ENCODE data around the gene PTPN1. TPM values are rescaled to one million over a fixed set of nuclear protein-coding genes. Genes with fewer than 3 reads are reported as not detected.

Gene PTPN1
- total and polyA plus RNA-seq, 2 donors (not counting 3 experiments of a cell fraction or from before 2014, with no cell fraction given), result 41.1 to 64.3 TPM

DNA sequence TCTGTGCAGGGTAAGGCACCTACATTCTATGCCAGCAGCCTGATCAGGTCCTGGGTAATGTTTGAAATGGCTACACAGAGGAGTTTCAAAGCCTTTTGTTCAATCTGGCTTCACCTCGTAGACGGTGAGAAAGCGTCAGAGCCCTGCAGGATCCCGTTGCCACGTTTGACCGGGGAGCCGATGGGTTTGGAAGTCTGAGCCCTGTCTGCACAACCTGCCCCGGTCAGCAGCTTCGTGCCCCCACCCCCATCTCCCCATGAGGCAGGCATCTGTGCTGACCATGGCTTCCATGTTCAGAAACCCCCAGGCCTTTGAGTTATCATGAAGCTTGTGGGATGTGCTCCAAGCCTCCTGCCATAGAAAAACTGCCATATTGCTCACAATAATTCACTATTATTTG lies 63.9 kb downstream of the PTPN1 start:
- intact Hi-C loops (cut with micrococcal nuclease) (no loop called here), dilution Hi-C loops (cut with MboI; ENCODE audit: extremely low pct_ligation_motif_present, low sequenced_read_pairs) (no loop called here)
- Histone ChIP-seq H3K79me2 (ENCODE audit: control insufficient read depth, insufficient read depth, low read length) (peaks cover 52% of the 10 kb centered on the region), H3K9me1 (replicated peaks; ENCODE audit: control insufficient read depth, extremely low read depth, insufficient read depth, low read length) (no peaks in the 10 kb centered on the region), H3K9ac (replicated peaks; ENCODE audit: extremely low read depth, insufficient read depth, low read length) (no peak overlapping the region), H3K4me2 (ENCODE audit: insufficient read depth, low read length) (no peak overlapping the region), H3K9me3 (replicated peaks; ENCODE audit: control insufficient read depth, insufficient read depth, low read length) (no peaks in the 10 kb centered on the region), H4K20me1 (replicated peaks; ENCODE audit: control insufficient read depth, extremely low read depth, insufficient read depth, low read length) (no peaks in the 10 kb centered on the region), H3K27me3 (ENCODE audit: control insufficient read depth in 2 of 2, insufficient read depth in 2 of 2, low read length in 2 of 2) (no peaks in the 10 kb centered on the region), H3K36me3 (ENCODE audit: control insufficient read depth in 2 of 2, extremely low read depth in 1 of 2, insufficient read depth in 2 of 2, low read length in 2 of 2) (peaks cover 15 to 33% of the 10 kb centered on the region in 2 experiments), H3K27ac (ENCODE audit: insufficient read depth, low read depth, low read length) (no peak overlapping the region), H2AFZ (ENCODE audit: low read depth, low read length) (no peak overlapping the region), H3K4me1 (ENCODE audit: control insufficient read depth, extremely low read depth, insufficient read depth, low read length) (peaks cover 40% of the 10 kb centered on the region), H3K4me3 (replicated peaks in 1 of 3; ENCODE audit: insufficient read depth in 1 of 3, low read depth in 1 of 3, low read length in 3 of 3) (no peak overlapping the region)
- CTCF ChIA-PET, result interaction anchor here (0.7 to 9.0 kb wide), 15 partner anchors 13 to 388 kb away, joined by 3 to 133 read pairs (median 6); partner anchors contain the start of gene PTPN1
- TF ChIP-seq, protein P1, sequence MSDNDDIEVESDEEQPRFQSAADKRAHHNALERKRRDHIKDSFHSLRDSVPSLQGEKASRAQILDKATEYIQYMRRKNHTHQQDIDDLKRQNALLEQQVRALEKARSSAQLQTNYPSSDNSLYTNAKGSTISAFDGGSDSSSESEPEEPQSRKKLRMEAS (IDR thresholded peaks at IDR 0.05; ENCODE audit: insufficient read depth, insufficient read length), result no peak
- no peak for TF ChIP-seq GATA2 (IDR thresholded peaks at IDR 0.05; ENCODE audit: insufficient read depth, insufficient read length, low read depth, low read length)
- DNase-seq (ENCODE audit: low read depth, low spot score) (no peak), FAIRE-seq (no peak)
- POLR2A ChIA-PET, result interaction anchor here (1.5 to 3.1 kb wide), 2 partner anchors 33 to 63 kb away, joined by 8 to 17 read pairs; no protein-coding TSS in a partner anchor
- BruUV-seq (replicated peaks), result no TSS peak

DNA sequence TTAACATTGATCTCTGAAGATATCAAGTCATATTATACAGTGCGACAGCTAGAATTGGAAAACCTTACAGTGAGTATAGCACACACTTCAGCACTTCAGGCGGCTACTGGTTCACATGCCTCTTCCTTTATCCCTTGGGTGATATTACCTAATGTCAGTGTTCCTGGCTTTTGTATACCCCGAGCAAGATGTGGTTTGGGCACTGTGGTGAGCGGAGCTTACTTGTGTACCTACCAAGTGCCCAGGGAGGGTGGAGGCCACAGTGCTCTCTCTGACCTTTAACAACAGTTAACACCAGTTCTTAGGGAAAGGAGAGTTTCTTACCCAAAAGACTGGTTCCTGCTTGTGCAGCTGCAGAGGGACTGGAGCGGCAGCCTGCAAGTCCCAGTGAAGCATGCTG lies 64.4 kb downstream of the PTPN1 start:
- dilution Hi-C loops (cut with MboI; ENCODE audit: extremely low pct_ligation_motif_present, low sequenced_read_pairs), result no loop called here
- CTCF ChIA-PET, result interaction anchor here (1.0 to 9.0 kb wide), 12 partner anchors 10 to 389 kb away, joined by 3 to 133 read pairs (median 4); partner anchors contain the start of gene PTPN1
- BruUV-seq (replicated peaks), result no TSS peak
- TF ChIP-seq FOS (IDR thresholded peaks at IDR 0.05; ENCODE audit: borderline replicate concordance, insufficient read depth, low read length) (no peak), EZH2 (IDR thresholded peaks at IDR 0.05; ENCODE audit: borderline replicate concordance, low read depth, low read length, severe bottlenecking) (no peak), POLR2A (IDR thresholded peaks at IDR 0.05; ENCODE audit: low read depth, low read length) (no peak), GATA2 (IDR thresholded peaks at IDR 0.05; ENCODE audit: insufficient read depth, insufficient read length, low read depth, low read length) (no peak), JUN (IDR thresholded peaks at IDR 0.05; ENCODE audit: borderline replicate concordance, insufficient read depth, insufficient read length, low read depth) (no peak), MYC (IDR thresholded peaks at IDR 0.05; ENCODE audit: low read depth, low read length) (no peak)
- TF ChIP-seq, protein P1 (IDR thresholded peaks at IDR 0.05; ENCODE audit: insufficient read depth, insufficient read length), result no peak
- FAIRE-seq (no peak), DNase-seq (ENCODE audit: low read depth, low spot score) (no peak)
- Histone ChIP-seq H3K4me3 (replicated peaks in 1 of 3; ENCODE audit: insufficient read depth in 1 of 3, low read depth in 1 of 3, low read length in 3 of 3) (no peak overlapping the region), H3K27ac (ENCODE audit: insufficient read depth, low read depth, low read length) (no peak overlapping the region), H4K20me1 (replicated peaks; ENCODE audit: control insufficient read depth, extremely low read depth, insufficient read depth, low read length) (no peaks in the 10 kb centered on the region), H3K4me1 (ENCODE audit: control insufficient read depth, extremely low read depth, insufficient read depth, low read length) (peaks cover 40% of the 10 kb centered on the region), H3K9me3 (replicated peaks; ENCODE audit: control insufficient read depth, insufficient read depth, low read length) (no peaks in the 10 kb centered on the region), H3K79me2 (ENCODE audit: control insufficient read depth, insufficient read depth, low read length) (peaks cover 47% of the 10 kb centered on the region), H3K9ac (replicated peaks; ENCODE audit: extremely low read depth, insufficient read depth, low read length) (no peak overlapping the region), H3K4me2 (ENCODE audit: insufficient read depth, low read length) (no peak overlapping the region), H3K9me1 (replicated peaks; ENCODE audit: control insufficient read depth, extremely low read depth, insufficient read depth, low read length) (no peaks in the 10 kb centered on the region), H3K36me3 (ENCODE audit: control insufficient read depth in 2 of 2, extremely low read depth in 1 of 2, insufficient read depth in 2 of 2, low read length in 2 of 2) (peaks cover 15 to 36% of the 10 kb centered on the region in 2 experiments), H2AFZ (ENCODE audit: low read depth, low read length) (no peak overlapping the region), H3K27me3 (ENCODE audit: control insufficient read depth in 2 of 2, insufficient read depth in 2 of 2, low read length in 2 of 2) (no peaks in the 10 kb centered on the region)
- POLR2A ChIA-PET, result no interaction called here
- intact Hi-C loops (cut with micrococcal nuclease), result no loop called here

Measured in endothelial cell of umbilical vein (primary cell).